Measurements from ENCODE around the gene FGF10.

FGF10 gene

DNA sequence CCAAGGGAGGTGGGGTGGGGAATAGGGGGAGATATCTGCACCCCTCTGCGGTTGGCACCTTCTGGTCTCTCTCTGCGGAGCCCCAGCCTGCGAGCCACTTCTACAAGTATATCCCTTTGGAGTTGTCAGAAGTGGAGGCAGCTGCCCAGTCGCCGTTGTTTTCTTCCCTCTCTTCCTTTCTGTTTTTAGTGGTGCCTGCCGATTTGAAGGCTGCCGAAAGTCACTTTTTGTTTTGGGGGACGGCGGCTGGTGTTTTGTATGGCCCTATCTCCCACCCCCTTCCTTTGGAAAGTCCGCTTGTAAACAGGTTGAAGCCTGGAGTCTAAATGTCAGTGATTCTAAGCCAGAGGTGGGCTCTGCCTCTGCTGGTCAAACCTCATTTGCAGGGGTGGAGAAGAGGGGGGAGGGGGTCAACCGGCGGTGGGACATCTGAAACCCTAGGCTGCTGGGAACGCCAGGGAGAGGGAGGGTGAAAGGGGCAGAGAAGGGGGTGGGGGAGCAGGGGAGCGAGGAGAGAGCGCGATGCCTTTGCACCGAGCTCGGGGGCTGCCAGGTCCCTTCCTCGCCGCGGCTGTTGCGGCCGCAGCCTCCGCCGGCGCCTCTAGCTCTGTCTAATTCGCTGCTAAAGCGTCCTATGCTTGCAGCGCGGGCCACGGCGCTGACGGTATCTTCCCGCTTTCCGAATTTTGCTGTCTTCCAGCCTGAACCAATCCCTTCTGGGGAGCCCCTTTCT is at the start of gene FGF10:
TSS of gene FGF10 (minus strand) at position 331 of the 733 bp plus-strand sequence. CDS start 738 bp downstream, outside the sequence.
- peak; percentile 47 for DNase-seq (ENCODE audit: low spot score)

DNA sequence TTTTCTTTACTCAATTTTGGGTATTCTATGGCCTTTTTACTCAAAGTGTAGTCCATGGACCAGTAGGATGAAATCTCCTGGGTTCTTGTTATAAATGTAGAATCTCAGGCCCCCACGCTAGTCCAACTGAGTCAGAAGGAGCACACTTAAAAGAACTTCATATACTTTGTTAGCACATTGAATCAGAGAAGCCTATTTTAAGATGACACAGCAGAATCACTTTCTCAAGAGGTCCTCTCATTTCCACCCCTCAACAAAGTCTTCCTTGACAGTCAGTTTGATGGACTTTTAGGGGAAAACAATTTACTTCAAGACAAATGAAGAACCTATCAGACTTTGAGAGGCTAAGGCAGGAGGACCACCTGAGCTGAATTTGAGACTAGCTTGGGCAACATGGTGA is 37.7 kb upstream of the FGF10 start:
- DNase-seq (ENCODE audit: low spot score) = no peak

DNA sequence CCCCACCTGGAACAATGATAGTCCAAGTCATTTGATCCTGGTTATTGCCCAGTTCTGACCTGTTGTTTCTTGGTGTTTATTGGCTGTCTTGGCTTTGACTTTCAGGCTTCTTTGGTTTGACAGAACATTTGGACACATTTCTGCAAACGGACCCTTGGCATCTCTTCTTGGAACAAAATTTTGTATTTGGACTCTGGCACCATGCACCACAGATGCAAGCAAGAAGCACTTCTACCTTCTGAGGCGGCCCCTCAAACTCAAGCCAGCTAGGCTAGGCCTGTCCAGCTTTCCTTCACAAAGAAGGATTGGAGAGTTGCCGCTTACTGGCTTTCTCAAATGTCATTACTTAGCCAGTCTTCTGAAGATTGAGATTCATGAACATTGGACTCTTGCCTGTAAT is 23.1 kb upstream of the FGF10 start:
- no peak for DNase-seq (ENCODE audit: low spot score)

DNA sequence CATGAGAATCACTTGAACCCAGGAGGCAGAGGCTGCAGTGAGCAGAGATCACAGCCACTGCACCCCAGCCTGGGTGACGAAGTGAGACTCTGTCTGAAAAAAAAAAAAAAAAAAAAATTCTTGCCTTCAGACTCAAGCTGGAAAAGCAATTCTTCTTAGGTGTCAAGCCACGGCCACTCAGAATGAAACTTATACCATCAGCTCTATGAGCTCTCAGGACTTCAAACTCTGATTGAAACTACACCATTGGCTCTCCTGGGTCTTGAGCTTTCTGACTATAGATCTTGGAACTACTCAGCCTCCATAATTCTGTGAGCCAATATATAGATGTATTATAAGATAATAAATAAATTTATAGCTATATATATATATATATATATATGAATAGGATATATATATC is 12.9 kb upstream of the FGF10 start:
- no peak for DNase-seq (ENCODE audit: low spot score)

DNA sequence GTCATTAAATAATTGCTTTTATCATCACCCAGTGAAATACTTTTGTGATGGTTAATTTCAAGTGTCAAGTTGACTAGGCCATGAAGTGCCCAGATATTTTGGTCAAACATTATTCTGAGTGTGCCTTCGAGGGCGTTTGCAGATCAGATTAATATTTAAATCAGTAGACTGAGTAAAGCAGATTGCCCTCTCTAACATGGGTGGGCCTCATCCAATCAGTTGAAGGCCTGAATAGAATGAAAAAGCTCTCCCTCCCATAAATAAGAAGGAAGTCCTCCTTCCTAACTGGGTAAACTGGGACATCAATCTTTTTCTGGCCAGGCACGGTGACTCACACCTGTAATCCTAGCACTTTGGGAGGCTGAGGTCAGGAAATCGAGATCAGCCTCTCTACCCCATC is 12.4 kb upstream of the FGF10 start:
- DNase-seq (ENCODE audit: low spot score) = no peak

DNA sequence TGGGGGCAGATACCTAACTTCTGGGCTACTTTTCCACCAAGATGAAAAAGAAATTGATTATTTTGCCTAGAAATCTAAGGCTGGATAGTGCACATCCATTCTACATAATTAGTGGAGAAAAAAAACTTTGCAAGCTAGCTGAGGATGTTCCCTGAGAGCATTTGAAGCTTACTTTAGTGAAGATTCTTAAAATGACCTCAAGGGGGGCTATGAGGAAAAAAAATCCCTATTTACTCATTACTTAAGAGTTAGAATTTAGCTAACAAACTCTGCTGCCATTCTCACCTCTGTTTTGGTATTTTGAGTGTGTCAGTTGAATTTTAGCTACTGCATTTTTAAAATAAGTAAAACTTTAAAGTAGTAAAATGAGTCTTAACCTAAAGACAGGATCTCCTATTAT is 9.2 kb upstream of the FGF10 start:
- DNase-seq (ENCODE audit: low spot score) = no peak

DNA sequence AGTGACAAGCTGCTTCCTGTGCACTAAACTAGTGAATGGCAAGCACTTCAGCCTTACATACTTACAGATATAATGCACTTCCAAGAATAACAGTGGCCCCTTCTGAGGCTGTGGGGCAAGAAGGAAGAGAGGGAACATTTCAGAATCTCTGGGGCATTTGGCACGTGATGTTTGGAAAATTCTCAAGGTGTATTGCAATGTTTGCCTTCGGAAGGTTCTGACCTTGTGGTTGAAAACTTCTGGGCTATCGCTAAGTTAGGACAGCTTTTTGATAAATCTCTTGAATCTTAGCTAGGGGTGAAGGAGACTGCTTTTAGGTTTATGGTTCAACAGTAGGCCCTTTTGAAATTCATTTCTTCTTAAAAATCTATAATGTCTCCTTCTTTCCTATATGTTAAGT is 7.1 kb upstream of the FGF10 start:
- DNase-seq (ENCODE audit: low spot score) = no peak

DNA sequence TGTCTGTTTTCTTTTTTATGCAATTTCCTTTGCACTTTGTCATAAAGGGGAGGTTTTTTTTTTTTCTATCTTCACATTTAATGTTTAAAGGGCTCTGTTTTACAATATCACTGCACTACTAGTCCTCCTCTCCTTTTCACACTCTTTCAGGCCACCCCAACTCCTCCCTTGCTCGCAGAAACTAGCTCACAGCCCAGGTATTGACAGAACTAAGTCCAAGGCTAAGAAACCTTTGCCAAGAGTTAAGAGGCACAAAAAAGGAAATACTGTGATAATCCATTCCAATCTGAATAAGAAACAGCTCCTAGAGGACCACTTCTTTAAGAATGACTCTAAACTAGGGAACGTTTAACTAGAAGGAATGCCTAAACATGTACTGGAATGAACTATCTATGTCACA is 1.1 kb upstream of the FGF10 start:
- DNase-seq (ENCODE audit: low spot score) = no peak

DNA sequence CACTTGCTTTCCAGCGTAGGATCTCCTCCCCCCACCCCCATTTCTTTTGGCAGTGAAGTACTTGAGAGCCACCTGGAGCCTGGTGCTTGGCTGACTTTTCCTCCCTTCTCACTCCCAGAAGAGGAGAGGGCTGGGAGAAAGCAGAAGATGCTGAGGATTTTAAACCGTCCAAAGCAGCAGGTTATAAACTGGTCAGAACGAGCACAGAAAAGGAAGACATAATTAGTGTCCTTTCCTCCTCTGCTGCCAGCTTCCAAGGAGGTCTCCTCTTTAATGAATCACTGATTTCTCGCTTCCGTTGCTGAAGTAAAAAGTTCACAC is 563 bp upstream of the FGF10 start:
- no peak for DNase-seq (ENCODE audit: low spot score)

DNA sequence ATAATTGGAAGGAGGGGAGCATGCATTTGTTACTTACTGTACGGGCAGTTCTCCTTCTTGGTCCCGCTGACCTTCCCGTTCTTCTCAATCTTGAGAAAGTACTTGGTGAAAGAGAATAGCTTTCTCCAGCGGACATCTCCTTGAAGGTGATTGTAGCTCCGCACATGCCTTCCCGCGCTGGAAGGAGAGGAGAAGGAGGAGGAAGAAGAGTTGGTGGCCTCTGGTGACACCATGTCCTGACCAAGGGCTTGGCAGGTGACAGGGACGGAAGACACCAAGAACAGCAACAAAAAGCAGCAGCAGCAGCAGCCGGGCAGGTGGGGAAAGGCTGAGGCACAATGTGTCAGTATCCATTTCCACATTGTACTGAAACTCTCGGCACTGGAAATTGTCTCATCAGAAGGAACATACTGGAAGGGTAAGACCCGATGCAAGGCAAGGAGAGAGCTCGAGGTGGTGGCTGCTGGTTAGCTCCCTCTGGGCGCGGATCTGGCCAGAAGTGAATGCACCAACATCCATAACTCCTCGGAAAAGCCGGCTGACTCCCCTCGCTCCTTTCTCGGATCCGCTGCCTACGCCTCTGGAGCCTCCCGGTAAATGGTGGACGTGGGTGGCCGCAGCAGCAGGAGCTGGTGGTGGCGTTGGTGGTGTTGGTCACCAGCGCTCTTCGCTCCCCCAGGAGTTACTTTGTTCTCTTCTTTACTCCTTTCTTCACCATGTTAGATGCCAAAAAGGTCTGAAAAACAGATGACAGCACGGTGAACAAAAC is 715 bp downstream of the FGF10 start:
- DNase-seq (ENCODE audit: low spot score) = peak; percentile 47

DNA sequence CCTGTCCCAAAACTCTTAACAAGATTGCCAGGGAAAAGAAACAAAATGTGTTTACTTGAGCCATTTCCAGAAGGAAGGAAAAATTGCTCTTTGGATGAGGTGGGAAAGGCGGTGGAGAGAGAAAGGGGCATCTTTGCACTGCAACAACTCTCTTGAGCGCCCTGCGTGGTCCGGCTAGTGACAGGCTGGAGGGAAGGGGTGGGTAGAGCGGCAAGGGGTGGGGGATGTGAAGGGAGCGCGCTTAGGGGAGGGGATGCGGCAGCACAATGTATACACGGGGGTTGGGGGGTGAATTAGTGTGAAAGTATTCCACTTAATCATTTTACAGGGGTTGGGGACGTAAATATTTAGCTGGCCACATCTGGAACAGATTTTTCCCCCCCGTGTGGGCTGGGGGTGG is 1.3 kb downstream of the FGF10 start:
- no peak for DNase-seq (ENCODE audit: low spot score)

DNA sequence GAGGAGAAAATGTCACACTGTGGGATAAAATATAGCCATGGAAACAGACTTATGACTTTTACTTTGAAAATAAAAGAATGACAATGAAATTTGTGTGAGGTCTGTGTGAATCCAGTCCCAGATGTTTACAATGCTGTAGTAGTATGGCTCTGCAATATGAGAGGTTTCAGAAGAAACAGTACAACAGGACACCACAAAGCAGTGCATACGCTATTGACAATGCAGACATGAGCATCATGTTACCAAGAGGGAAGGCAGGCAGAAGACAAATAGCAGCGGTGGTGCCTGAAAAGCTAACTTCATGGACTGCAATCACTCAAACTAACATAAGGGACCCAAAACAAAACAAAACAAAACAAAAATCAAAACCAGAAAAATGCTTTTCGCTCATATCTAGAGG is 1.8 kb downstream of the FGF10 start:
- DNase-seq (ENCODE audit: low spot score) = no peak

DNA sequence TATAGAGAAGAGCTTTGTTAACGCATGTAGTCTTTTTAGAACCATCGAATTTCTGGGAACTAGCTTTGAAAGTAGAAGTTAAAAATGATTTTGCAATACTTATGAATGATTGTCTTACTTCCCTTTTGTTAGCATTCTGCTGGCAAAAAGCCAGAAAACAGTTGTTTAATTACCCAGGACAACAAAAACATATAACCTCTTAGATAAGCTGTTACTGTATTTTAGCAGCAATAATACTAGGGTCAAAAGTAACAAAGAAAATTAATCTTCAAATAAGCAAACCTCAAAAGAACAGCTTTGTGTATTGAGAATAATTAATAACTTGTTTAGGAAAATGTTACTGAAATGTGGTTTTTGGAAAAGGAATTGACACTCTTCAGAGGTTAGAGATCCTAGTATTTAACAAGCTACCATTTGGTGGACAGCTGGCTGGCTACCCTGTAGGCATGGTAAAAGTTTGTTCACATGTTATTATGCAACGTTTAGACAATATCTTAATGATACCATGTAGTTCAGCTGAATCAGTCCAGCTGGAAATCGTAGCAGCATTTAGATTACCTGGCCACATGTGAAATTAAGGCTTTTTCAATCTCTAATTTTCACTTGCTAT is 3.8 kb downstream of the FGF10 start:
- DNase-seq (ENCODE audit: low spot score) = no peak

DNA sequence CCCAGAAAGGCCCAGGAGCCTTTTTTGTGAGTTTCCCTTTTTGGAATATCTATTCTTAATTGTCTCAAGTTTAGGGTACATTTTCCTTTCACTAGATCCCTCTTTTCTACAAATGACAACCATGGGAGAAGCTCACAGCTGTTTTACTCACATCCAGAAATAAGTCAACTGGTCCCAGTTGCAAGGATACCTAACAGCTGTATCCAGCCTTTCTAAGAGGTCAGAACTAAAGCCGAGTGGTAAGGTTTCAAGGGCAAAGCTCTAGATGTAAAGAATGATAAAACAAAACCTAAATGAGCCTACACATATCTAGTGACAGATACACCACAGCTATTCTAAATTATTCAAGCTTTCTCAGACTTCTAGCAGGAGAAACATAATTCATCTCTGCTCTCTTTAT is 4.4 kb downstream of the FGF10 start:
- DNase-seq (ENCODE audit: low spot score) = no peak

DNA sequence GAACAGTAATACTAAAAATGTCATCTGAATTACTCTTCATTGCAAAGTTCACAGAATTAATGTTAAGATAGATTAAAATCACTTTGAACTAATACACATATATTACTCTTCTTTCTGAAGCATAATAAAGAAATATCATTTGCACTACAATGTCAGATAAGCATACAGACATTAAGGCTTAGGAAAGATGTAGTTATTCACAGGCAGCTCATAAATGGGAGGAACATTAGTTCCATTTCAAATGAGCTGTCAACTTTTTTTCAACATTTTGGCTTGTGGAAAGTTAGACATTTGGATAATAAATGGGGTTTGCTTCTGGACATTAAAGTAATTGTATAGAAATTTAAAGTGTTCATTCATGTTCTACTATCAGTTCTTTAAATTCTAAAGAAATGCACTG is 6.3 kb downstream of the FGF10 start:
- DNase-seq (ENCODE audit: low spot score) = no peak

DNA sequence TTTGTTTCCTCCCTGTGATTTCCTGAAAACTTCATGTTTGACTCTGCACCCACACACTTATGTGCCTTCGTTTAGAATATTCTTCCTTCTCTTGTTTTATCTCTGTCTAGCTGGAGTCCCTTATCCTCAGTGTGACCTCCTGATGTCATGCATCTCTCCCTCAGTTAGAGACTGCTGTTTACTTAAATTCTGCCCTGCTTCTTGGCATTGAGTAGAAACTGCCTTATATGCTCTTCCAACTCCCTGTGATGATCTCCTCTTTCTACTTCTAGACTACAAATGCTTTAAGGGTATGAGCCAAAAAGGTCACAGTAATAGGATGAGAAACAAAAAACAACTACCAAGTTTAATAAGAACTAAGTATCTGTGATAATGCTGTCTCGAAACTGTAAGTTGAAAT is 12.2 kb downstream of the FGF10 start:
- no peak for DNase-seq (ENCODE audit: low spot score)

DNA sequence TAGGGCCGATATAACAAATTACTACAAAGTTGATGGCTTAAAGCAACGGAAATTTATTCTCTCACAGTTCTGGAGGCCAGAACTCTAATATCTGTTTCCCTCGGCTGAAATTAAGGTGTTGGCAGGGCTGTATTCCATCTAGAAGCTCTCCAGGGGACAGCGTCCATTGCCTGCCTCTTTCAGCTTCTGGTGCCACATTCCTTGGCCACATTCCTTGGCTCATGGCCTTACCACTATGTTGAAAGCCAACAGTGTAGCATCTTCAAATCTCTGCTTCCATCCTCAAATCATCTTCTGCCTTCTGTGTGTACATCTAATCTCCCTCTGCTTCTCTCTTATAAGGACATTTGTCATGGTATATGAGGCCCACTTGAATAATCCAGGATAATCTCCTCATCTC is 17.2 kb downstream of the FGF10 start:
- DNase-seq (ENCODE audit: low spot score) = peak; percentile 9

DNA sequence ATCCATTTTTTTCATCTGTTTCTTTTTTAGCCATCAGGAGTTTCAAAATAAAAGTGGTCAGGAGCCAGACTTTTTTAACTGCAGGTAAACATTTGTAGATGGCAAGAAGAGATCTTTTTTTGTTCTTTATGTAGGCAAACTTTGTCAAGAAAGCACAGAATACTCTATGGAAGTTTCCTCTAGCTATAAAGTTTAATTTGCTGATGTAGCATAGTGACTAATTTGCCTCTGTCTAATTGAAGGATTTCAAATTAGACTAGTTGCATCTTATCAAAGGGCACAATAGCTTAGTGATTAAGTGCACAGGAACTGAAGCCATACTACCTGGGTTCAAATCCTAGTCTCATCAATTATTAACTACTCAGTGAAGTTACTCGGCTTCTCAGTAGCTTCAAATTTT is 22.0 kb downstream of the FGF10 start:
- DNase-seq (ENCODE audit: low spot score) = no peak

DNA sequence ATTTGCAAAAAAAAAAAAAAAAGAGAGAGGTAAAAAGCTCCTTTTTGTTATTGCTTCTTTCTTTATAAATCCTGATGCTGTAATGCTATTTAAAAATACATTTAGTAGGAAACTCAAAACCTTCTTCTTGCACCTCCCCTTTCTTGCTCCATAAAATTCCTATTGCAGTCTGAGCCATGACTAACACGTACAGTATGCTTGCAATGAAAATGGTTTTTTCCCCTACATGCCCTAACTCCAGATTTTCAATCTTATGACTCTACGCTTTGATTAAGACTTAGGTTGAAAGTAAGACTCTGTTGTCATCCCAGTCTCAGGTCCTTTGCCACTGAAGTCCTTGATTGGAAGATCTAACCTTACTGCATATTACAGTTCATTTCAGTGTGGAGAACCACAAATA is 23.9 kb downstream of the FGF10 start:
- DNase-seq (ENCODE audit: low spot score) = peak; percentile 27

DNA sequence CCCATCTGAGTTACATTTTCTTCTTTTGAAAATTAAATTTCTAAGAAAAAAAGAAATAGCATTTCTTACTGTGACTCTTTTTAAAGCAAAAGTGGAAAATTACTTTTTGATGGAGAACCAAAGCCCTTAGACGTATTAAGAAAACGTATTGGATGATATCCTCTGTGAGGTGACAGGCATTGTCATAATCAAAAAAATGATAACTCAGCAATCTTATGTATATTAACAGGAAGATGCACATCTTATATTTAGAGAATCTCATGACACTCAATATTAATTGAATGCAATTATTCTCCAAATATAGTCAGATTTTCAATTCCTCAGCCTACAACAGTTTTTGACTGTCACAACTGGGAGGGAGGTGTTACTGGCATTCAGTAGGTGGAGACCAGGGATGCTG is 25.1 kb downstream of the FGF10 start:
- no peak for DNase-seq (ENCODE audit: low spot score)

DNA sequence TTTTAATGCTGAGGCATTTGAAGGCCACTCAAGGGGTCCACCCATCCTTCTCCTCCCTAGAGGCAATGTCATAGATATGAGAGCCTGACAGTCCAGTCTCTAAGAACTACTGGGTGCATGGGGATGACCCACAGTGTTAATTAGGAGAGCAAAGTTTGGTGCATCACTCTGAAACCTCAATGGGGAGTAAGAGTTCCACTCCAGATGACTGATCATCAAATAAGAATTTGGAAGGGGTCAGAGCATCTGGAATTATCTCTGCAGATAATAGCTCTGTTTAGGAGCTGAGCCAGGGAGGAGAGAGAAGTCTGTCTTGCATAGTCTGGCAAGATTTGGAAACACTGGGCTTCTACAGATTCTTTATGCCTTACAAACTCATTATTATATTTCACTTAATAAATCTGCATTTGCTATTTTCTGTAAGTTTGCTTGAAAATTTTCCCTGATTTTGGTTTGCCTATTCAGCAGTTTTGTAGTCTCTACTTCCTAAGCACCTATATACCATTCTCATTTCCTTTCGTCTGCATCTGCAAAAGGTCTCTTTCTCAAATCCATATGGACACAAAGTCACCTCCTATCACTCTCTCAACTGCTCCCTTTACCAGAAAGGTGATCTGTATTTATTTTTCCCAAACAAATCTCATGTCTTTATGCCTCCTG is 27.7 kb downstream of the FGF10 start:
- no peak for DNase-seq (ENCODE audit: low spot score)

DNA sequence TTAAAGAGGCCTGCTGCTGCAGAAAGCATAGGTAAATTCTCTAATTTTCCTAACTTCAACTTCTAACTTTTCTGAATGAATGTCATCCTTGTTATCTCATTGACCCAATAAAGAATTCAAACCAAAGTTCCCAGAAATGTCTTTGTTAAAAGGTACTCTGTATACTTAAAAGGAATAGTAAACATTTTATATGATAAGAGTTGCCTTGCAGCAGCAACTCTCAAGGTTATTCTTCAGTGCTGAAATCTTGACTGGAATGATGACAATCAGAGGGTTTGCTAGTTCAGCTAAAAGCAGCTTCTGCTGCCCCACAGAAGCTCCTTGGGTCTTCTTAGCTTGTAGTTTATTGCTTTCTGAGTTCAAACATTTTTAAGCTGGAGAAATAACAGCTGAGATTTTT is 28.3 kb downstream of the FGF10 start:
- no peak for DNase-seq (ENCODE audit: low spot score)

DNA sequence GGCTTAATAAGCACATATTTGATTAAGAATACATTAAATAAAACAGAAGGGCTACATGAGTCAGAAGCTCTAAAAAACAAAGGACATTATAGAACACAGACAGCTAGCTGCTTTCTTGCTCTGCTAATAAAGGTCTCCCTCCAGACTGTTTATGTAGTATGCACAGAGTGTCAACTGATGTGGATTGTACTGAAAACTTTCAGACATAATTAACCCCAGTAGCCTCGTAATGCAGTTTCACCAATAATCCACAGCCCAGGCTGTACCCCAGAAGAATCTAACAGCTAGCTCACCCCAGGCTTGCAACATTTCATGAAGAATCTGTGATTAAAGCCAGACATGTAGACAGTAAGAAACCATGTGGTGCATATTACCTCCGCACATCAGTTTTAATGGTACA is 30.8 kb downstream of the FGF10 start:
- DNase-seq (ENCODE audit: low spot score) = no peak
